B cell (primary cell): ENCODE data around the gene MYMX. TPM values are rescaled to one million over a fixed set of nuclear protein-coding genes. Genes with fewer than 3 reads are reported as not detected.

Experiments
- ATAC-seq: fragments of 200-7000 bp; cut with Tn5 transposase; one replicate; pipeline ENCODE4 v1.10.0; 2021; ENCODE audit warnings: low read depth, mild to moderate bottlenecking, moderate number of reproducible peaks, moderate library complexity
- CTCF ChIA-PET: fragments of 350-600 bp; sonication (Branson Sonifier 250); formaldehyde crosslinking; loops from one replicate; lab custom pipeline; 2021; ENCODE audit warnings: antibody characterized with exemption, inconsistent platforms; lab: Charles Lee
- POLR2A ChIA-PET: fragments of 350-600 bp; sonication (Branson Sonifier 250); formaldehyde crosslinking; loops from one replicate; lab custom pipeline; 2021; ENCODE audit warnings: antibody characterized with exemption; lab: Charles Lee
- DNase-seq: peaks from one replicate; pipeline ENCODE4 v3.0.0; 2013
- H2AFZ ChIP-seq: 2 replicates; pipeline ENCODE4 v1.6.1; 2012; ENCODE audit warnings: mild to moderate bottlenecking, low read depth, low read length; ENCODE audit not compliant: insufficient read depth, poor library complexity, severe bottlenecking
- H3K27ac ChIP-seq, 2 donors: 1 replicate in 1 of 2; 2 replicates in 1 of 2; pipeline ENCODE4 v1.5.1; 2012 to 2013; ENCODE audit warnings: low read length in 2 of 2, mild to moderate bottlenecking in 2 of 2, moderate library complexity in 1 of 2
- H3K27me3 ChIP-seq, 4 experiments: fragments of 200-600 bp in 1 of 4; sonication (generic) in 1 of 4; replicated peaks in 1 of 4; 1 replicate in 2 of 4; 2 replicates in 2 of 4; pipeline versions ENCODE4 v1.6.1 to v1.7.0; 2013 to 2016; ENCODE audit warnings: low read length in 3 of 4, mild to moderate bottlenecking in 2 of 4, mixed read lengths in 1 of 4, moderate library complexity in 1 of 4; ENCODE audit not compliant: insufficient read depth in 4 of 4, control insufficient read depth in 3 of 4; ENCODE audit errors: control extremely low read depth in 1 of 4
- H3K36me3 ChIP-seq, 2 experiments: replicated peaks in 1 of 2; 1 replicate in 1 of 2; 2 replicates in 1 of 2; pipeline versions ENCODE4 v1.6.1 to v1.7.1; 2013; ENCODE audit warnings: low read length in 1 of 2; ENCODE audit not compliant: insufficient read depth in 2 of 2, control insufficient read depth in 1 of 2; ENCODE audit errors: control extremely low read depth in 1 of 2, extremely low read depth in 1 of 2
- H3K4me1 ChIP-seq, 2 donors: fragments of 200-600 bp in 1 of 2; sonication (generic) in 1 of 2; 1 replicate in 1 of 2; 2 replicates in 1 of 2; pipeline versions ENCODE4 v1.5.1 to v1.6.1; 2013 to 2017; ENCODE audit warnings: low read length in 2 of 2; ENCODE audit not compliant: control insufficient read depth in 2 of 2, insufficient read depth in 2 of 2
- H3K4me2 ChIP-seq: replicated peaks from 2 replicates; pipeline ENCODE3; 2012; ENCODE audit warnings: mild to moderate bottlenecking, low read depth, low read length; ENCODE audit not compliant: poor library complexity, severe bottlenecking
- H3K4me3 ChIP-seq, 5 experiments: fragments of 200-600 bp in 1 of 5; sonication (generic) in 1 of 5; 1 replicate in 3 of 5; 2 replicates in 2 of 5; pipeline versions ENCODE4 v1.5.1 to v1.7.0; 2011 to 2016; ENCODE audit warnings: low read length in 4 of 5, mild to moderate bottlenecking in 4 of 5, low read depth in 2 of 5, control low read depth in 1 of 5, moderate library complexity in 1 of 5; ENCODE audit not compliant: insufficient read depth in 1 of 5; ENCODE audit errors: control extremely low read depth in 1 of 5, extremely low read depth in 1 of 5
- H3K79me2 ChIP-seq: fragments of 200-600 bp; sonication (generic); one replicate; pipeline ENCODE4 v1.6.0; 2016; ENCODE audit warnings: low read length; ENCODE audit not compliant: control insufficient read depth, insufficient read depth
- H3K9ac ChIP-seq: fragments of 200-600 bp; sonication (generic); 2 replicates; pipeline ENCODE4 v1.6.1; 2017; ENCODE audit warnings: mild to moderate bottlenecking, low read length, moderate library complexity
- H3K9me3 ChIP-seq, 3 donors: one replicate each; pipeline versions ENCODE4 v1.6.1 to v1.7.1; 2013; ENCODE audit warnings: low read length in 2 of 3; ENCODE audit not compliant: control insufficient read depth in 2 of 3, insufficient read depth in 1 of 3; ENCODE audit errors: control extremely low read depth in 1 of 3
- H4K20me1 ChIP-seq: 2 replicates; pipeline ENCODE4 v1.6.0; 2012; ENCODE audit warnings: mild to moderate bottlenecking, low read length; ENCODE audit not compliant: insufficient read depth, control insufficient read depth, poor library complexity, severe bottlenecking
- H3K27ac Mint-ChIP-seq: one replicate; pipeline ENCODE4 v1.8.0; 2021; ENCODE audit warnings: mixed read lengths
- H3K27me3 Mint-ChIP-seq: one replicate; pipeline ENCODE4 v1.8.0; 2021; ENCODE audit warnings: mixed read lengths
- H3K4me1 Mint-ChIP-seq: one replicate; pipeline ENCODE4 v1.8.0; 2021; ENCODE audit warnings: mixed read lengths
- H3K4me3 Mint-ChIP-seq: one replicate; pipeline ENCODE4 v1.8.0; 2021; ENCODE audit warnings: mixed read lengths
- H3K9me3 Mint-ChIP-seq: one replicate; pipeline ENCODE4 v1.8.0; 2022; ENCODE audit warnings: mixed read lengths; ENCODE audit not compliant: insufficient read depth
- EZH2 ChIP-seq: IDR thresholded peaks from 2 replicates; pipeline ENCODE4 v1.6.1; 2012; ENCODE audit warnings: borderline replicate concordance, low read depth, mild to moderate bottlenecking, moderate library complexity, low read length; ENCODE audit not compliant: insufficient read depth, poor library complexity, severe bottlenecking
- WGBS: methylation state at CpG from one replicate; pipeline ENCODE4 v1.1.5; 2013; ENCODE audit warnings: missing lambda C conversion rate; ENCODE audit not compliant: insufficient coverage; 5-methylcytosine and 5-hydroxymethylcytosine counted together
- intact Hi-C: fragments of 100-400 bp; cut with micrococcal nuclease; formaldehyde crosslinking; loops from one replicate; pipeline ENCODE4 v1.10.0; 2022
- polyA plus RNA-seq: library from polyadenylated mRNA; depleted of rRNA; stranded (reverse); fragments of >200 nt; gene quantifications from 2 replicates; pipeline ENCODE4 v1.2.3, GENCODE V29; 2012
- total RNA-seq, 2 donors: library from RNA; stranded (reverse); fragments of 120-200 nt in 1 of 2; gene quantifications; 1 replicate in 1 of 2; 2 replicates in 1 of 2; pipeline versions ENCODE4 v1.2.3 to v1.2.4, GENCODE V29; 2013 to 2022
- TF ChIP-seq, protein P1 (sequence below): fragments of 200-600 bp; IDR thresholded peaks from one replicate; pipeline ENCODE4 v1.8.0; 2022; ENCODE audit warnings: antibody characterized with exemption, mild to moderate bottlenecking

Gene MYMX
- total and polyA plus RNA-seq, 2 donors (not counting 1 experiment from before 2014, with no cell fraction given) = not detected

GRCh38 chr6:44171899-44172546 is 44.7 kb upstream of the MYMX start:
- H2AFZ ChIP-seq = no peak overlapping the region
- no peak overlapping the region for H3K9ac ChIP-seq
- no peak overlapping the region for H3K27ac ChIP-seq
- H3K79me2 ChIP-seq = no peaks in the 10 kb centered on the region
- H3K36me3 ChIP-seq = no peaks in the 10 kb centered on the region
- H3K4me2 ChIP-seq = no peak overlapping the region
- H3K4me1 ChIP-seq = peaks cover 8 to 14% of the 10 kb centered on the region in 2 donors
- no peak overlapping the region for H3K4me3 Mint-ChIP-seq
- H3K27ac Mint-ChIP-seq = no peak overlapping the region
- CTCF ChIA-PET = interaction anchor here (0.8 to 2.7 kb wide), 33 partner anchors 9 to 172 kb away, joined by 3 to 58 read pairs (median 5); partner anchors contain the start of genes CAPN11 and SLC35B2
- intact Hi-C loops = loop anchor here (1.0 to 5.0 kb wide), 7 partner anchors 50 to 285 kb away; partner anchors contain the start of gene SLC29A1
- peaks cover 0 to 15% (median under 1%) of the 10 kb centered on the region in 4 experiments for H3K27me3 ChIP-seq
- TF ChIP-seq, protein P1, sequence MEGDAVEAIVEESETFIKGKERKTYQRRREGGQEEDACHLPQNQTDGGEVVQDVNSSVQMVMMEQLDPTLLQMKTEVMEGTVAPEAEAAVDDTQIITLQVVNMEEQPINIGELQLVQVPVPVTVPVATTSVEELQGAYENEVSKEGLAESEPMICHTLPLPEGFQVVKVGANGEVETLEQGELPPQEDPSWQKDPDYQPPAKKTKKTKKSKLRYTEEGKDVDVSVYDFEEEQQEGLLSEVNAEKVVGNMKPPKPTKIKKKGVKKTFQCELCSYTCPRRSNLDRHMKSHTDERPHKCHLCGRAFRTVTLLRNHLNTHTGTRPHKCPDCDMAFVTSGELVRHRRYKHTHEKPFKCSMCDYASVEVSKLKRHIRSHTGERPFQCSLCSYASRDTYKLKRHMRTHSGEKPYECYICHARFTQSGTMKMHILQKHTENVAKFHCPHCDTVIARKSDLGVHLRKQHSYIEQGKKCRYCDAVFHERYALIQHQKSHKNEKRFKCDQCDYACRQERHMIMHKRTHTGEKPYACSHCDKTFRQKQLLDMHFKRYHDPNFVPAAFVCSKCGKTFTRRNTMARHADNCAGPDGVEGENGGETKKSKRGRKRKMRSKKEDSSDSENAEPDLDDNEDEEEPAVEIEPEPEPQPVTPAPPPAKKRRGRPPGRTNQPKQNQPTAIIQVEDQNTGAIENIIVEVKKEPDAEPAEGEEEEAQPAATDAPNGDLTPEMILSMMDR = no peak
- no peak for TF ChIP-seq EZH2
- DNase-seq = no peak
- H4K20me1 ChIP-seq = no peaks in the 10 kb centered on the region
- POLR2A ChIA-PET = no interaction called here
- 84% methylated on average over 5 of the region's 12 CpGs for WGBS
- H3K4me3 ChIP-seq = no peak overlapping the region
- peaks cover 9% of the 10 kb centered on the region for H3K4me1 Mint-ChIP-seq
- H3K9me3 ChIP-seq = peaks cover 0 to 3% (median 0%) of the 10 kb centered on the region in 3 donors
- no peak for ATAC-seq
- H3K27me3 Mint-ChIP-seq = peaks cover 17% of the 10 kb centered on the region
- no peaks in the 10 kb centered on the region for H3K9me3 Mint-ChIP-seq
